GM04503 (cell line): ENCODE measurements around the gene MTMR4.
"Not testable (repeated sequence)": the region's sequence is repeated elsewhere in the genome, so short reads cannot be mapped to it uniquely, and the experiment has no call there.

Experiments
- DNase-seq: peaks from one replicate; pipeline ENCODE4 v3.0.0-alpha.2; 2012; ENCODE audit warnings: low read depth

Gene MTMR4

DNA sequence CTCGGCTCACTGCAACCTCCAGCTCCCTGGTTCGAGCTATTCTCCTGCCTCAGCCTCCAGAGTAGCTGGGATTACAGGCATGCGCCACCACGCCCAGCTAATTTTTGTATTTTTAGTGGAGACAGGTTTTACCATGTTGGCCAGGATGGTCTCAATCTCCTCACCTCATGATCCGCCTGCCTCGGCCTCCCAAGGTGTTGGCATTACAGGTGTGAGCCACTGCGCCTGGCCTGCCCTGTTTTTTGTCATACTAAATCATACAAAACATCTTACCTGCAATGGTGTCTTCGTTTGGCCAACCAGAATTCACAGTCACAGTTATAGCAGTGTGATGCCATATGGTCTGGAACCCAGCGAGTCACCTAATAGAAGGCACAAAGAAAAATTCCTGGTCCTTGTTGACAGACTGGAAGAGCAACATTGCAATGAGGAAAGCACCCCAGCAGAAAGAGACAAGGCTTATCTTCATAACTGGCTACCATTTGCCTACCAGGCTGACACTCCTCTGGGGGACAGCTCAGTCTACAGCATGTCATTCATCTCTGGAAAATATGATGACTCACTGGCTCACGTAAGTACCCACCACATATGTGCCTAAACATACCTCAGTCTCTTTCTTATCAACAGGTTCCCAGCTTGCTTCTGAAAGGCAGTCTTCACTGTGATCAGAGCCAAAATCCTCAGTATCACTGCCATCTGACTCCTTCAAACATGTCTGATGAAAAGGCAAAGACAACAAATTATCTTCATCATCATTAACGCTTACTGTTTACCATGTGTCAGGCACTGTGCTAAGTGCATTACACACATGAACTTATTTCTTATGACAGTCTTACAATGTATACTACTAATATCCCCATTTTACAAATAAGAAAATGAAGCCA lies 22.0 kb downstream of the MTMR4 start:
- no peak for DNase-seq

DNA sequence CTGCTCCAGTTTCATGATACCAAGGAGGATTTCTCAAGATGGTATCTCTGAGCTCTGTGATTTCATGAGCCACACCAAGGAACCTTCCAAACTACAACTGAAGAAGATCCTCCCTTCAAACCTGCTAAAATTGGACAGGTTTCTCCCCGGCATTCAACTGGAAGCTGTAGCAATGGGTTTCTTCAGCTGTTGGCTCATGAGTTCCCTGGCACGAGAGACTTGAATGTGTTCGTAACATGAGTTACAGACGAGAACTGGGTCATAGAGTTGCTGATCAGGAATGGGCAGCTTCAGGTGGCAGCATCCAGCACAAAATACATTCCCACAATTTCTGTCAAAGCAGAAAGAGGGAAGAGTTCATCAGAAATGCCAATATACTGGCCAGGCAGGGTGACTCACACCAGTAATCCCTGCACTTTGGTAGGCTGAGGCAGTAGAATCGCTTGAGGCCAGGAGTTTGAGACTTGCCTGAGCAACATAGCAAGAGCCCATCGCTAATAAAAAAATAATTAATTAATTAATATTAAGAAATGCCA lies 22.9 kb downstream of the MTMR4 start:
- no peak for DNase-seq

DNA sequence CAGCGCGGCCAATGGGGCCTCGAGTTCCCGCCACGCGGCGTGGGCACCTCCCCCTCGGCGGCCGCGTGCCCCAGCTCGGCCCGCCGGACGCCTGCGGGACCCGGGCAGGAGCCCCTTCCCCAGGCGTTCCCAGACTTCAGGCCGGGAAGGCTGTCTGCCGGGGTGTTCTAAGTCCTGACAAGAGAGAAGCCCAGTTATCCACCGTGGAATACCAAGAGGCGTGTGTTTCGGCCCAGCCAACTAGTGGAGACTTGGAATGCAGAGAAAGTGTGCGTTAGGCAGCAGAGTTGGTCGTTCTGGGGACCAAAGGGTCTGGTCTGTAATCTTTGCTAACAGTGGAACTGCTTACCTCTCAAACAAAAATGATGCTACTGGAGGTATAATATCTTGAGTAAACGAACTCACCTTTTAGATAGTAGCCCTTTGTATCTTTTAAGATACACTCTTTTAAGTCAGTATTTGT lies 26.0 kb downstream of the MTMR4 start:
- DNase-seq = no peak

DNA sequence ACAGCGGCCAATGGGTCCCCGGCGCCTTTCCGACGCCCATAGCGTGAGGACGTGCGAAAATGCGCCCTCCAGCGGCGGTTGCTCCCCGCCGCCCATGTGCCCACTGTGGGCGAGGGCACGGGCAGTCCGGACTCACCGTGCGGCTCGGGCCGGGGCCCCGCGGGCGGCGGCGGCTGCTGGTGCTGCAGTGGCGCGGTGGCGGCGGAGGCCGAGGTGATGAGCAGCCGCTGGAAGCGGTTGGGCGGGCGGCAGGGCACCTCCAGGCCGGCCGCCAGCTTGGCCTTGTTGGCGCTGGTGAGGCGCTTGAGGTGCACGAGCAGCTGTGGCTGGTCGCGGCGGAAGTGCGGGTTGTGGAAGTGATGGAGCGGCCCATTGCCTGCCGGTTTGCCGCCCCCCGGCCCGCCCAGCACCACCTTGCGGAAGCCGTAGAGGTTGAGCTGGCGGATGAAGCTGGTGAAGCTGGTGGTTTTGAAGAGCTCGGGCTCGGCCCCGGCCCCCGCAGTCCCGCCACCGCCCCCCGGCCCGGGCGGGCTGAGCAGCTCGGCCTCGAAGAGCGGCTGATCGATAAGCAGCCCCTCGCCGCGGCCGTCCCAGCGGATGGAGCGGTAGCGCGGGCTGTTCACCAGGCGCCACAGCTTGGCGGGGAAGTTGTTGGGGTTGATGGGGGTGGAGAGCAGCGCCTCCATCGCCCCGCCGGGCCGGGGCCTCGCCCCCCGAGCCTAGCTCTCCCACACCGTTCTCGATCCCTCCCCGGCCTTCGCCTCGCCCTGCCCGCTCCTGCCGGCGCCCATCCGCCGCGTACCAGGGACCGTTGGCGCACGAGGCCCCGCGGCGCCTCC lies 26.6 kb downstream of the MTMR4 start, which contains the start of gene HSF5:
Gene HSF5, minus strand, starts transcription at position 820 of the 839 bp plus-strand sequence. Its CDS starts 134 bp downstream, at position 686.
- DNase-seq = no peak

DNA sequence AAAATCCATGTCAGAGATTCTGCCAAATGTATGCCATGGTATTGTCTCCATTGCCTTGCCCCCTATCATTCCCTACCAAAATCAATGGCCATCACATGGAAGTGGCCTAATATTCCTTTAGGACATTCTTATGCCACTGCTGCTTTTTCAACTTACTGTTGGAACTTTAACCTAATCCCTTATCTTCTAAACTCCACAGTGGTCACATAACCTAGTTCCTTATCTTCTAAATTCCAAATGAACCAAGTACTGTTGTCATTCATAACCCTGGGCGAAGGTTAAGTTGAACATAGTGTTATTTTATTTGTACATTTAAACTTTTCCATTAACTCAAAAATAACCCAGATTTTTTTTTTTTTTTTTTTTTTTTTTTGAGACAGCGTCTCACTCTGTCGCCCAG lies 29.8 kb downstream of the MTMR4 start:
- no peak for DNase-seq

DNA sequence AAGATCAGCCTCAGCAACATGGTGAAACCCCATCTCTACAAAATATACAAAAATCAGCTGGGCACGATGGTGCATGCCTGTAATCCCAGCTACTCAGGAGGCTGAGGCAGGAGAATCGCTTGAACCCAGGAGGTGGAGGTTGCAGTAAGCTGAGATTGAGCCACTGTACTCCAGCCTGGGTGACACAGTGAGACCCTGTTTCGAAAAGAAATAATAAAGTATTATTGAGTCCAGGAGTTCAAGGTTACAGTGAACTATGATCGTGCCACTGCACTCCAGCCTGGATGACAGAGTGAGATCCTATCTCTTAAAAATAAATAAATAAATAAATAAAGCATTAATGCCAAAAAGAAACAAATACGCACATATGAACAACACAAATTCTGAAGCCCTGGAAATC lies 32.6 kb downstream of the MTMR4 start:
- DNase-seq = not testable (repeated sequence)

DNA sequence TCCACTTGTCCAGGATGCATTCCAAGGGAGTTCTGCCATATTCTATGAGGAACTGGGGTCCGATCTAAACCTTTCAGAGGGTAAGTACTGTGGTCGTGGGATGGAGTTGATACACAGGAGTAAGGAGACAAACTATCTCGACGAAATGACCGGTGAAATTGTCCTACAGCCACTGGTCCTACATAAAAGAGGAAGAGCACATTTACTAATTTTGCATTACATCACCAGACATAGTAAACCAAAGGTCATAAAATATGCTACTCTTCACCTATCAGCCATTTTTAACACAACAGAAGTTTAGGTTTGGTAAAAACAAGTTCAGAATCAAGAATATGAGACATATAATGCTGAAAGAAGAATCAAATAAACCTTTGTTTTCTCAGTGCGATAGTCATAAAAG lies 34.3 kb downstream of the MTMR4 start:
- no peak for DNase-seq

DNA sequence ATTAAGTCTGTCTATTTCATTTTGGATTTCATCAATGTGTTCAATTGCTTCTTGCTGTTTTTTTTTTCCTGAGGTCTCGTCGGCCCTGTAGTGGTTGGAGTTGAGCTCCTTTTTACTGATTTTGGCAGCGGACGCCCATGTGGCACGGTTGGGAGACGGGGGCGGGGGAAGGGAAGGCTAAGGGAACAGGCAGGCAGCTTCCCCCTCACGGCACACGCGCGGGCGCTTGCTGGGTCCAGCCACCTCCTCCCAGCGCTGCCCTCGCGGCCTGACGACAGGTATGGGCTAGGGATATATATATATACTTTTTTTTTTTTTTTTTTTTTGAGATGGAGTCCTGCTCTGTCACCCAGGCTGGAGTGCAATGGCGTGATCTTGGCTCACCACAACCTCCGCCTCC lies 37.6 kb downstream of the MTMR4 start:
- DNase-seq = no peak

DNA sequence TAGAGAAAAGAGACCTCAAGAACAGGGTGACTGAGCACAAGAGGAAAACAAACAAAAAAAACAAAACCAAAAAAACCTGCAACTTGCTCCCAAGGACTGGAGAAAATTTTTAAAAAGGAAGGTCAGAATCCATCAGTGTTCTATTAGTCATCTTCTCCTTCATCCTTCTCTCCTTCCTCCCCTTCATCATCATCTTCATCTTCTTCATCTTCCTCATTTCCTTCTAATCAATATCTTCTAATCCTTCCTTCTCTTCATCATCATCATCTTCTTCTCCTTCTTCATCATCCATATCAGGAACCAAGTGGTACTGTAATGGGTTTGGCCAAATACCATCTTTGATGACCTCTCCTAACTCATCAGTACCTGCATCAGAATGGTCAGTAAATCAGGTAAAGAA lies 38.5 kb downstream of the MTMR4 start:
- no peak for DNase-seq

DNA sequence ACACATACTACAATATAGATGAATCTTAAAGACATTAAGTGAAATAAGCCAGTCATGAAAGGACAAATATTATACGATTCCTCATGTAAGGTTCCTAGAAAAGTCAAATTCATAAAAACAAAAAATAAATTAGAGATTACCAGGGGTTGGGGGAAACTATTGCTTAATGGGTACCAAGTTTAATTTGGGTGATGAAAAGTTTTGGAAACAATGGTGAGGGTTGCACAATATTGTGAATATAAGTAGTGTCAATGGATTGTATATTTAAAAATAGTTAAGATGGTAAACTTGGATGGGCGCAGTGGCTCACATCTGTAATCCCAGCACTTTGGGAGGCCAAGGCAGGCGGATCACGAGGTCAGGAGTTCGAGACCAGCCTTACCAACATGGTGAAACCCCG lies 44.1 kb downstream of the MTMR4 start:
- no peak for DNase-seq

DNA sequence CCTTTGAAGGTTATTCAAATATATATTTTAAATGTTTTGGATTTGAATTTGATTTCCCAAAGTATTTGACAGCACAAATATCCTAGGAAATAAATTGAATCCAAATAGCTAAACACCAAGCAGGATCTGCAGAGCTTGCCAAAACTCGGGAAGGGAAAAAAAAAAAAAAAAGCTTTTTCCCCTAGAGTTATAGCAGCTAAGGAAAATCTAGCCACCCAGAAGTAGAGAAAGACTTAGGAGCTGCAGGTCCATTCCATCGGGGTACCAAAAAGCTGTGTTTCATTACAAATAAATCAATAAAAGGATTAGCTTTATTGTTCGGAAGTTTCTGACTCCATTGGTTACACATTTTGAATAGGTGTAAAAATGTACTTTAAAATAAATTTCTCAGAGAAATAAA lies 45.5 kb downstream of the MTMR4 start:
- no peak for DNase-seq

DNA sequence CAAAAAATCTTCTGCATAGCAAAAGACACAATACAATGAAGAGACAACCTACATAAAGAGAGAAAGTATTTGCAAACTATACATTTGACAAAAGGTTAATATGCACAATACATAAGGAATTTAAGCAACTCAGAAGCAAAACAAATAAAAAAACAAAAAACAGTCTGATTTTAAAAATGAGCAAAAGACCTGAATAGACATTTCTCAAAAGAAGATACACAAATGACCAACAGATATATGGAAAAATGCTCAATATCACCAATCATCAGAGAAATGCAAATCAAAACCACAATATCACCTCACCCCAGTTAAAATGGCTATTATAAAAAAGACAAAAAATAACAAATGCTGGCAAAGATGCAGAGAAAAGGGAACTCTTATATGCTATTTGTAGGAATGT lies 58.9 kb downstream of the MTMR4 start:
- no peak for DNase-seq

DNA sequence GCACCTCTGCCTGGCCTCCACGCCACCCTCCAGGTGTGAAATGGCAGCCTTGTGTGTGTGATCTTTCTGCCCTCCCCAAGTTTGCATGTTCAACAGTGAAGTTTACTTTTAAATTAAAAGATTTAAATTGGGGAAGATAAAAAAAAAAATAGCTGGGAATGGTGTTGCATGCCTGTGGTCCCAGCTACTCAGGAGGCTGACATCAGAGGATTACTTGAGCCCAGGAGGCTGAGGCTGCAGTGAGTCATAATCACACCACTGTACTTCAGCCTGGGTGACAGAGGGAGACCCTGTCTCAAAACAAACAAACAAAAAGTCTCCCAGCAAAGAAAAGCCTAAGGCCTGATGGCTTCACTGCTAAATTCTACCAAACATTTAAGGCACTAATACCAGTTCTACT lies 61.7 kb downstream of the MTMR4 start:
- no peak for DNase-seq

DNA sequence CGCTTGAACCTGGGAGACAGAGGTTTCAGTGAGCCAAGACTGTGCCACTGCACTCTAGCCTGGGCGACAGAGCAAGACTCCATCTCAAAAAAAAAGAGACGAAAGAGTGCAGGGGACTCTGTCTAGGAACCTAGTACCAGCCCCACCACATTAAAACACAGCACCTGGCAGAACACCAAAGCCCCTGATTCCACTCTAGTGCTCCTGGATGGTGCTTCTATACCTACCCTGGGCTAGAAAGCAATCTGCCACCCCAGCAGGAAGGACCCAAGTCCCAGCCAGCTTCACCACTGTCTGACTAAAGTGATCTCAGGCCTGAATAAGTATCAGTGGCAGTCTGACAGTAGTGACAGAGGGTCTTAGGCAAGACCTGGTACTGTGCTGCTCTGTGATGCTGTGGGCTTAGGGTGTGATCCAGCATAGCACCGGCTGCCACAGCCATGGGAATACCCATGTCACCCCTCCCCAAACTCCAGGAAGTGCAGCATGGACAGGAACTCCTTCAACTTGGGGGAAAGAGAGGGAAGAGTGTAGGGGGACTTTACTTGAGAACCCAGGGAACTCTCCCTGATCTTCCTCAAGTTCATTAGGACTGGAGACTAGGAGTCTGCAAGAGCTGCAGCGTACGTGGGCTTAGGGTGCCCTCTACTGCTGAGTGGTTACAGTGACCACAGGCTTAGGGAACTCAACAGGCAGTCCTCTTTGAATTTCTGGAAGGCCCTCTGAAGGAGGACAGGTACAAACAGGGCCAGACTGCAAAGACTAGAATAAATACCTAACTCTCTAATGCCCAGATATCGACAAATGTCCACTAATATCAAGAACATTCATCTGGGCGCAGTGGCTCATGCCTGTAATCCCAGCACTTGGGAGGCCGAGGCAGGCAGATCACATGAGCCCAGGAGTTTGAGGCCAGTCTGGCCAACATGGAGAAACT lies 67.1 kb downstream of the MTMR4 start:
- DNase-seq = peak; percentile 29

DNA sequence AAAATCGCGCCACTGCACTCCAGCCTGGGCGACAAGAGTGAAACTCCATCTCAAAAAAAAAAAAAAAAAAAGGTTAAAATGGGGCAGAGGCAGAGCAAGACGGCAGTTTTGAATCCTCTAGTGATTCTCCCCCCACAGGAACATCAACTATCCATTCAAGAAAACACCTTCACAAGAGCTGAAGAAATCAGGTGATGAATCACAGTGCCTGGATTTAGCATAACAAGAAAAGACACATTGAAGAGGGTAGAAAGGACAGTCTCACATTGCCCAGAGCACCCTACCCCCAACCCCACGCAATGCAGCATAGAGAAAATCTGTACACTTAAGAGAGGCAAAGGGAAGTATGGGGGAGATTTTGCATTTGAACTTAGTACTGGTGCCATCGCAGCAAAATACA lies 68.4 kb downstream of the MTMR4 start:
- DNase-seq = no peak
